DND-41 (cell line): ENCODE results near the gene TMEM47.

Experiments used
- EZH2 ChIP-seq: IDR thresholded peaks from 3 replicates; pipeline ENCODE4 v1.6.1; 2012; ENCODE audit warnings: borderline replicate concordance, low read depth, mild to moderate bottlenecking, moderate library complexity, low read length, inconsistent platforms; ENCODE audit not compliant: severe bottlenecking
- TF ChIP-seq, protein P1 (sequence below): IDR thresholded peaks from 2 replicates; pipeline ENCODE4 v1.5.1; 2012; ENCODE audit warnings: borderline replicate concordance, low read length, moderate library complexity, mild to moderate bottlenecking; ENCODE audit not compliant: poor library complexity, severe bottlenecking; ENCODE audit errors: extremely low read depth

DNA sequence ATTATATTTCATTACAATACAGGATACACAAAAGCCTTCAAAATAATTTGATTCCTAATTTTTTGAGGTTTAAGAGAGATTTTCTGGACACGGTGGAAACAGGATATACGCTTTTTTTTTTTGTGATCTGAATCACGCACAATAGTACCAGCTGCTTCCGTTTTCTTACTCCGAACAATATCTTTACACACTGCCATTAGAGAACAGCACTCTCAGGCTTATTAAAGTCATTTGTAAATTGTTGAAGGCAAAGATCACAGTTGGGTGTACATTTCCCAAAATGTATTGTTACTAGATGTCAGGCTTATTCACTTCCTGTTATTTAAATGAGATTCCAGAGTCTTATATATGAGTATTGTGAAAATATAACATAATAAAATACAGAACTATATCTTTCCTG is 71.5 kb downstream of the TMEM47 start:
- TF ChIP-seq, protein P1, sequence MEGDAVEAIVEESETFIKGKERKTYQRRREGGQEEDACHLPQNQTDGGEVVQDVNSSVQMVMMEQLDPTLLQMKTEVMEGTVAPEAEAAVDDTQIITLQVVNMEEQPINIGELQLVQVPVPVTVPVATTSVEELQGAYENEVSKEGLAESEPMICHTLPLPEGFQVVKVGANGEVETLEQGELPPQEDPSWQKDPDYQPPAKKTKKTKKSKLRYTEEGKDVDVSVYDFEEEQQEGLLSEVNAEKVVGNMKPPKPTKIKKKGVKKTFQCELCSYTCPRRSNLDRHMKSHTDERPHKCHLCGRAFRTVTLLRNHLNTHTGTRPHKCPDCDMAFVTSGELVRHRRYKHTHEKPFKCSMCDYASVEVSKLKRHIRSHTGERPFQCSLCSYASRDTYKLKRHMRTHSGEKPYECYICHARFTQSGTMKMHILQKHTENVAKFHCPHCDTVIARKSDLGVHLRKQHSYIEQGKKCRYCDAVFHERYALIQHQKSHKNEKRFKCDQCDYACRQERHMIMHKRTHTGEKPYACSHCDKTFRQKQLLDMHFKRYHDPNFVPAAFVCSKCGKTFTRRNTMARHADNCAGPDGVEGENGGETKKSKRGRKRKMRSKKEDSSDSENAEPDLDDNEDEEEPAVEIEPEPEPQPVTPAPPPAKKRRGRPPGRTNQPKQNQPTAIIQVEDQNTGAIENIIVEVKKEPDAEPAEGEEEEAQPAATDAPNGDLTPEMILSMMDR: no peak
- TF ChIP-seq EZH2: no peak
